Measurements from ENCODE around the gene ADAP1. TPM values are rescaled to one million over a fixed set of nuclear protein-coding genes. Genes with fewer than 3 reads are reported as not detected.

ADAP1 gene
- total and polyA plus RNA-seq, 2 of the 13 experiments (the other 11 are each of a cell fraction or from before 2014, with no cell fraction given) = 10.5 to 24.6 TPM

DNA sequence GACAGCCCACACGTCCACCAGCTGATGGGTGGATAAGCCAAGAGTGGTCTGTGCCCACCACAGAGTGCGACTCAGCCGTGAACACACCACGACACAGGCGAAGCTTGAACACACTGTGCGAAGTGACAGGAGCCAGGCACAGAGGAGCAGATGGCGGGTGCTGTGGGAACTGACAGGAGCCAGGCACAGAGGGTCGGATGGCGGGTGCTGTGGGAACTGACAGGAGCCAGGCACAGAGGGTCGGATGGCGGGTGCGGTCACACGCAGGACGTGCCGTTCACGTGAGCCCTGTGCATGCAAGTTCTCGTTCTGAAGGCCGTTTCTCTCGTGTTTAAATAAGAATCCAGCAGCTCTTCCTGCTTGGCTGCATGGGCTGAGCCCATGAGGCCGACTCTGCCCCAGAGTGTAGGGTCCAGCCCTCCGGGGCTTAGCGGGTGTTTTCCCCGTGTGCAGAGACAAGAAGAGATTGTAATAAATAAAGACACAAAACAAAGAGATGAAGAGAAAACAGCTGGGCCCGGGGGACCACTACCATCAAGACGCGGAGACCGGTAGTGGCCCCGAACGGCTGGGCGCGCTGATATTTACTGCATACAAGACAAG lies 5.9 kb upstream of the ADAP1 start (continued):
- TF ChIP-seq SMAD3 (CRISPR knock-in tag; IDR thresholded peaks at IDR 0.05) (no peak), ZNF138 (CRISPR knock-in tag; IDR thresholded peaks at IDR 0.05; ENCODE audit: low read depth) (no peak), ZNF766 (CRISPR knock-in tag; IDR thresholded peaks at IDR 0.05; ENCODE audit: borderline replicate concordance) (no peak), HMG20B (CRISPR knock-in tag; conservative IDR thresholded peaks at IDR 0.05) (no peak), ZNF10 (CRISPR knock-in tag; IDR thresholded peaks at IDR 0.05; ENCODE audit: borderline replicate concordance, low read depth) (no peak), ZNF737 (CRISPR knock-in tag; IDR thresholded peaks at IDR 0.05; ENCODE audit: borderline replicate concordance) (0 out of 2 replicates have a peak, but pooled peaks have one; percentile 8), NR2C2 (CRISPR knock-in tag; IDR thresholded peaks at IDR 0.05; ENCODE audit: borderline replicate concordance) (no peak), ZNF772 (CRISPR knock-in tag; IDR thresholded peaks at IDR 0.05) (peak; percentile 51; the same call in 1 of the 2 replicates), KDM1A (CRISPR knock-in tag; IDR thresholded peaks at IDR 0.05) (no peak), SRSF9 (IDR thresholded peaks at IDR 0.05; ENCODE audit: borderline replicate concordance, insufficient read depth, low read depth, low read length, poor library complexity, severe bottlenecking) (no peak), EEA1 (CRISPR knock-in tag; IDR thresholded peaks at IDR 0.05; ENCODE audit: borderline replicate concordance) (peak; percentile 74; the same call in 1 of the 2 replicates), MXI1 (IDR thresholded peaks at IDR 0.05; ENCODE audit: borderline replicate concordance, low read depth, low read length) (peak; percentile 34; the same call in 1 of the 3 replicates), ZNF589 (CRISPR knock-in tag; conservative IDR thresholded peaks at IDR 0.05) (0 out of 2 replicates have a peak, but pooled peaks have one; percentile 48), ZNF674 (CRISPR knock-in tag; IDR thresholded peaks at IDR 0.05; ENCODE audit: low read depth) (no peak), GPN1 (CRISPR knock-in tag; IDR thresholded peaks at IDR 0.05; ENCODE audit: borderline replicate concordance) (no peak), SRY (CRISPR knock-in tag; IDR thresholded peaks at IDR 0.05) (no peak), ZNF333 (CRISPR knock-in tag; IDR thresholded peaks at IDR 0.05; ENCODE audit: borderline replicate concordance) (no peak), GFI1 (CRISPR knock-in tag; IDR thresholded peaks at IDR 0.05; ENCODE audit: borderline replicate concordance) (no peak)
- TF ChIP-seq, protein P1, sequence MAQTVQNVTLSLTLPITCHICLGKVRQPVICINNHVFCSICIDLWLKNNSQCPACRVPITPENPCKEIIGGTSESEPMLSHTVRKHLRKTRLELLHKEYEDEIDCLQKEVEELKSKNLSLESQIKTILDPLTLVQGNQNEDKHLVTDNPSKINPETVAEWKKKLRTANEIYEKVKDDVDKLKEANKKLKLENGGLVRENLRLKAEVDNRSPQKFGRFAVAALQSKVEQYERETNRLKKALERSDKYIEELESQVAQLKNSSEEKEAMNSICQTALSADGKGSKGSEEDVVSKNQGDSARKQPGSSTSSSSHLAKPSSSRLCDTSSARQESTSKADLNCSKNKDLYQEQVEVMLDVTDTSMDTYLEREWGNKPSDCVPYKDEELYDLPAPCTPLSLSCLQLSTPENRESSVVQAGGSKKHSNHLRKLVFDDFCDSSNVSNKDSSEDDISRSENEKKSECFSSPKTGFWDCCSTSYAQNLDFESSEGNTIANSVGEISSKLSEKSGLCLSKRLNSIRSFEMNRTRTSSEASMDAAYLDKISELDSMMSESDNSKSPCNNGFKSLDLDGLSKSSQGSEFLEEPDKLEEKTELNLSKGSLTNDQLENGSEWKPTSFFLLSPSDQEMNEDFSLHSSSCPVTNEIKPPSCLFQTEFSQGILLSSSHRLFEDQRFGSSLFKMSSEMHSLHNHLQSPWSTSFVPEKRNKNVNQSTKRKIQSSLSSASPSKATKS (CRISPR knock-in tag; IDR thresholded peaks at IDR 0.05) = no peak
- TF ChIP-seq, protein P2, sequence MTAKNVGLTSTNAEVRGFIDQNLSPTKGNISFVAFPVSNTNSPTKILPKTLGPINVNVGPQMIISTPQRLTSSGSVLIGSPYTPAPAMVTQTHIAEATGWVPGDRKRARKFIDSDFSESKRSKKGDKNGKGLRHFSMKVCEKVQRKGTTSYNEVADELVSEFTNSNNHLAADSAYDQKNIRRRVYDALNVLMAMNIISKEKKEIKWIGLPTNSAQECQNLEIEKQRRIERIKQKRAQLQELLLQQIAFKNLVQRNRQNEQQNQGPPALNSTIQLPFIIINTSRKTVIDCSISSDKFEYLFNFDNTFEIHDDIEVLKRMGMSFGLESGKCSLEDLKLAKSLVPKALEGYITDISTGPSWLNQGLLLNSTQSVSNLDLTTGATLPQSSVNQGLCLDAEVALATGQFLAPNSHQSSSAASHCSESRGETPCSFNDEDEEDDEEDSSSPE (CRISPR knock-in tag; IDR thresholded peaks at IDR 0.05) = peak; percentile 37; the same call in 1 of the 2 replicates
